ENCODE results near the gene ZSCAN5B. TPM values are rescaled to one million over a fixed set of nuclear protein-coding genes. Genes with fewer than 3 reads are reported as not detected.
"Not testable (repeated sequence)": the region's sequence is repeated elsewhere in the genome, so short reads cannot be mapped to it uniquely, and the experiment has no call there.

The ZSCAN5B gene
- not detected for total RNA-seq

DNA sequence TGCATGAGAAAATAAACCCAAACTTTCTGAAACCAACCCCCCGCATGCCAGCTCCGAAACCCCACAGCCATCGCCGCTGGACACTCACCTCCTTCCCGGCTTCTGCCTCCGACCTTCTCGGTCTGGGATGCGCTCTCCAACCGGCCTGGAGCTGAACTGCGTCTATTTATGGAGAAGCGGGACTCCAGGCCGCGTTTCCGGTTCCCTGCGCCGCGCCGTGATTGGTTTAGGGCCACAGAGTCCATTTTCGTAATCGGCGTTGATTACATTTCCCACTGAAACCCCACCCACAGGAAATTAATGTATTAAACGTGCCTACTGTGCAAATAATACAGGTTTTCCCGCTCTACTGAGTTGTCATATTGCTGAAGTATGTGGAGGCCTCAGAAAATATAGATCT lies at the start of gene ZSCAN5B:
TSS of gene ZSCAN5B (minus strand) at position 138 of the 400 bp plus-strand sequence. CDS start 4,731 bp downstream, outside the sequence.
- not testable (repeated sequence) for DNase-seq (ENCODE audit: low read depth in 2 of 3, low spot score in 2 of 3)

DNA sequence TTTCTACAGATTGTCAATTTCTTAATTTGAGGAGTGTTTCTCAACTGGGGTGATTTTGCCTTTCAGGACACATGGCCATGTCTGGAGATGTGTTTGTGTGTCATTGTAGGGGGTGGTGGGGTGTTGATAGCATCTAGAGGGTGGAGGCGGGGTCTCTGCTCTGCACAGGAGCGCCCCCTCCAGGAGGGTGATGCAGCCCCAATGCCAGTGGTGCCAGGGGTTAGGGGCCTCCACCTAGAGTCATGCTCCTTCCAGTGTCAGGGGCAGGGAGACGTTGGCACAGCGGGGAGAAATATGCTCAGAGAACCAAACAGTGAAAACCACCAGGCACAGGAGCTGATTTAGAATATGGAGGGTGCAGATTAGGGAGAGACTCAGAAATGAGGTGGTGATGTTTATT lies 48.2 kb upstream of the ZSCAN5B start:
- not testable (repeated sequence) for DNase-seq (ENCODE audit: low read depth in 2 of 3, low spot score in 2 of 3)

DNA sequence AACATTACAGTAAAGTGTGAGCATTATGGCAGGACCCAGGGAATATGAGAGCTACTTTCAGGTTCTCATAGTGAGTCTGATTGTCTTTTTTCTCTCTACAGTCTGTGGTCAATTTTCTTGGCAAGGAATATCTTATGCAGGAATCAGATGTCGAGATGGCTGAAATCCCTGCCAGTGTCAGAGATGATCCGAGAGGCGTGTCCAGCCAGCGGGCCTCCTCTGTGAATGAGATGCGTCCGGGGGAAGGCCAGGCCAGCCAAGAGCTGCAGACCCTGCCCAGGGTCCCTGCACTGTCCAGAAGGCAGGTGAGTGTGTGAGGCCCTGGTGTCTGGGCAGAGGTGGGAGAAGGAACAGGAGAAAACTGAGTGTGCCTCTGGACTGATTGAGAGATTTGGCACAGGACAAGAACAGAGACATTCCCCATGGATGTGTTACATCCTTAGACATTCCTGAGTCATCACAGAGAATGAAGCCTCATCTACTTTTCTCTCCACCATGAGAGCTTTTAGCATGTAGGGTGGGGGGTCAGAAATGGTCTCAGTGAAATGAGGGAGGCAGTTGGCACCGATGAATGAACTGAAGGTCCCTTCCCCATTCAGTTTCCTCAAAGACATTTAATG lies 47.6 kb upstream of the ZSCAN5B start:
- no peak for DNase-seq (ENCODE audit: low read depth in 2 of 3, low spot score in 2 of 3)

- no peak for DNase-seq (ENCODE audit: low read depth in 2 of 3, low spot score in 2 of 3)
These were observed 25.9 kb upstream of the ZSCAN5B start for GRCh38 chr19:56223481-56223880.

DNA sequence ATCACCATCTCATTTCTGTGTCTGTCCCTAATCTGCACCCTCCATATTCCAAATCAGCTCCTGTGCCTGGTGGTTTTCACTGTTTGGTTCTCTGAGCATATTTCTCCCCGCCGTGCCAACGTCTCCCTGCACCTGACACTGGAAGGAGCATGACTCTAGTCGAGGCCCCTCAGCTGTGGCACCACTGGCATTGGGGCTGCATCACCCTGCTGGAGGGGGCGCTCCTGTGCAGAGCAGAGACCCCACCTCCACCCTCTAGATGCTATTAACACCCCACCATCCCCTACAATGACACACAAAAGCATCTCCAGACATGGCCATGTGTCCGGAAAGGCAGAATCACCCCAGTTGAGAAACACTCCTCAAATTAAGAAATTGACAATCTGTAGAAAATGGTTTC lies 25.3 kb upstream of the ZSCAN5B start:
- DNase-seq (ENCODE audit: low read depth in 2 of 3, low spot score in 2 of 3), result no peak

DNA sequence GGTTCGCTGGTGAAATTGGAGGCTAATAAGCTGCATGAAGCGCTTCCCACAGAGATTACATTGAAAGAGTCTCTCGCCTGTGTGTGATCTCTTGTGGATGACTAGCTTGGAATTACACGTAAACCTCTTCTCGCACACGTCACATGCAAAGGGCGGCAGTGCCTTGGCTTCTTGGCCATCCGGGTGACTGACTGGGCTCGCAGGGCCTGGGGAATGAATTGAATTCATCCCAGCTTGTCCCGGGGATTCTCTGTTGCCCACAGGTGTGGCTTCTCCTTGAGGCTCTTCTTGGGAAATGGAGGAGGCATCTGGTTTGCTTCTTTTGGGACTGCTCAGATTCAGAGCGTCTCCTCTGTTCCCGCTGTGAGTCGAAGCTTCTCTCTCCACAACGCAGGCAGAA lies 24.3 kb upstream of the ZSCAN5B start:
- no peak for DNase-seq (ENCODE audit: low read depth in 2 of 3, low spot score in 2 of 3)

GRCh38 chr19:56221442-56221841 lies 23.9 kb upstream of the ZSCAN5B start:
- peak in 2 of 3 donors; percentile 10 to 14 for DNase-seq (ENCODE audit: low read depth in 2 of 3, low spot score in 2 of 3)

- DNase-seq (ENCODE audit: low read depth in 2 of 3, low spot score in 2 of 3), result no peak
These were observed 21.4 kb upstream of the ZSCAN5B start for GRCh38 chr19:56218961-56219360.

DNA sequence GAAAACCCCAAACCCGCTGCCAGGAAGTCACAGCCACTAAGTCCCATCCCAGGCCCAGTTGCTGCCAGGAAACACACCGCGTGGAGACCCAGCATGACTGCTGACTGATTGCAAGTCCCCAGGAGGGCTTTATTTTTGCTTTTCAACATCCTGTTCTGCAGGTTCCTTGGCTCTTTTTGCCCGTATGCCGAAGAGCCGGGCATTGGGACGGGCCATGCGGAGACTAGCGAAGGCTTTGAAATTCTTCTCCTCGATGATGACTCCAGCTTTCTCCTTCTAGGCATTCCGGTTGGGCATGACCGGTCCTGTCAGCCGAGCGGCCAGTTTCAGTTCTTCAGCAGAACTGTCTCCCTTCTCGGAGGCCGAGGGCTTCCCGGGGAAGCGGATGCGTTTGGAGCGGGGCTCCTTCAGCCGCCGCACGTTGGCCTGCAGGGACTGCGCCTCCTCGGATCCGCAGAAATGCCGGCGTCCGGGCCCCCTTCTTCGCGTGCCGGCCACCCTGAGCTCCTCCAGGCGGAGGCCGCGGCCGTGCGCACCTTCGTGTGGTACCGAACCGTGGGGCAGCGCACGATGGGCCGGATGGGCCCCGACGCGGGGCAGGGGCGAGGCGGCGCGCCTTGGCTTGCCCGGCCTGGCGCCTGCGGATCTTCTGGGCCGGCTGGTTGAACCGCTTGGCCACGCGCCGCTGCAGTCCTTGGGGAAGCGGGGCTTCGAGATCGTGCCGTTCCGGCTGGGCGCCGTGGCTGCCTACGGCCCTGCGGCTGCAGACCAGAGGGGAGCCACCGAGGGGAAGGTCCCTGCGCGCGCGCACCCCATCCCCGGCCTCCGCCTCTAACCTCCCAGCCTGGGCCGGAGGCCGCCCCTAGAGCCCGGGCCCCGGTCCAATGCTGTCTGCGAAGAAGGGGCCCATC lies 19.7 kb upstream of the ZSCAN5B start:
- peak in 2 of 3 donors; percentile 12 to 52 for DNase-seq (ENCODE audit: low read depth in 2 of 3, low spot score in 2 of 3)

DNA sequence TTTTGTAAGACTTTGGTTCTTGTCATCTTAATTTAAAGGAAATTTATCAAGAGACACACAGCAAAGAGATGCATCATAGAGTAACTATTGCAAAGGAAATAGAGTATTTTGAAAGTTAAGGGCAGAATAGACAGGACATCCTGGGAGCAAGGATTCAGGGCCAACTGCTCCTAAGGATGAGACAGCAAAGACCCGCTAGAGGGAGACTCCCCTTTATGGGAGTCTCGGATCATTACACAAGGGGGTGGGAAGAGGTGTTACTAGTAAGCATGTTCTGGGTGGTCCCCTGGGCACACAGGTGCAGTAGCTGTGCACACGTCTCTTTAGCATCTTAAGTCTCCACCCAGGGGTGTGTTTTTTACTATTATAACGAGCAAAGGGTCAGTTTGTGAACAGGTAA lies 14.1 kb upstream of the ZSCAN5B start:
- no peak for DNase-seq (ENCODE audit: low read depth in 2 of 3, low spot score in 2 of 3)

DNA sequence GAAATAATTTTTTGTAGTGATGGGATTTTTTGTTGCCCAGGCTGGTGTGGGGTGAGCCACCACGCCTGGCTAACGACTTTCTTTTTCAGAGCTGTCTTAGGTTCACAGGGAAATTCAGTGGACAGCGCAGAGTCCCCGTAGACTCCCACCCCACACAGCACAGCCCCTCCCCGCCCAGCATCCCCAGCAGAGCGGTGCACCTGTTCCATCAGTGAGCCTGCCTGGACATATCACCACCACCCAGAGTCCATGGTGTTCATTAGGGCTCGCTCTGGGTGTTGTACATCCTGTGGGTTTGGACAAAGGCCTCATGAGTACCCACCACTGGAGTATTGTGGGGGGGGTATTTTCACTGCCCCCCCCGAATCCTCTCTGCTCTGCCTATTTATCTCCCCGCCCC lies 12.5 kb upstream of the ZSCAN5B start:
- DNase-seq (ENCODE audit: low read depth in 2 of 3, low spot score in 2 of 3), result not testable (repeated sequence)

DNA sequence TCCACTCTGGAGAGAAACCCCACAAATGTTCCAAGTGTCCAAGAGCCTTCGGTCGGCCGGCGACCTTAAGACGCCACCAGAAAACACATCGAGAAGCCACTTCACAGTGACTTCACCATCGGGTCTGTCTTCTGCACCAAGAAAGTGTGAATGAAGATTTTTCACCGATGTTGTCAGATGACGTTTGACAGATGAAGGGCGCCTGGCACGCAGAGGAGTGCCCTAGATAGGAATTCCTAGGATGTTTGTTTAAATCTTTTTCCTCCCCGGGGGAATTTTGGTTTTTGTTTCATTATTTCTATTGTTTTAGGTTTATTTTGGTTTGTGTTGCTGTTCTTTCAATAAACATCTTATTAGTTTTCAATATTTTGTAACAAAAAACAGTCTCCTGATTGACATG lies 11.5 kb upstream of the ZSCAN5B start:
- no peak for DNase-seq (ENCODE audit: low read depth in 2 of 3, low spot score in 2 of 3)

DNA sequence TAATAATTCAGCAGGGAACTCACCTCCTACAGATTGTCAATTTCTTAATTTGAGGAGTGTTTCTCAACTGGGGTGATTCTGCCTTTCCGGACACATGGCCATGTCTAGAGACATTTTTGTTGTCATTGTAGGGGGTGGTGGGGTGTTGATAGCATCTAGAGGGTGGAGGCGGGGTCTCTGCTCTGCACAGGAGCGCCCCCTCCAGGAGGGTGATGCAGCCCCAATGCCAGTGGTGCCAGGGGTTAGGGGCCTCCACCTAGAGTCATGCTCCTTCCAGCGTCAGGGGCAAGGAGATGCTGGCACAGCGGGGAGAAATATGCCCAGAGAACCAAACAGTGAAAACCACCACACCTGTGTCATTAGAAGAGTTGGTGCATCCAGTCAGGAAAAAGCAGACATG lies 10.0 kb upstream of the ZSCAN5B start:
- not testable (repeated sequence) for DNase-seq (ENCODE audit: low read depth in 2 of 3, low spot score in 2 of 3)

GRCh38 chr19:56201973-56202372 lies 4.4 kb upstream of the ZSCAN5B start, which contains the start of gene ZSCAN5C:
Gene ZSCAN5C, plus strand, starts transcription at chr19:56202273. Its CDS starts 3,641 bp downstream, at chr19:56205914.
- no peak for DNase-seq (ENCODE audit: low read depth in 2 of 3, low spot score in 2 of 3)

DNA sequence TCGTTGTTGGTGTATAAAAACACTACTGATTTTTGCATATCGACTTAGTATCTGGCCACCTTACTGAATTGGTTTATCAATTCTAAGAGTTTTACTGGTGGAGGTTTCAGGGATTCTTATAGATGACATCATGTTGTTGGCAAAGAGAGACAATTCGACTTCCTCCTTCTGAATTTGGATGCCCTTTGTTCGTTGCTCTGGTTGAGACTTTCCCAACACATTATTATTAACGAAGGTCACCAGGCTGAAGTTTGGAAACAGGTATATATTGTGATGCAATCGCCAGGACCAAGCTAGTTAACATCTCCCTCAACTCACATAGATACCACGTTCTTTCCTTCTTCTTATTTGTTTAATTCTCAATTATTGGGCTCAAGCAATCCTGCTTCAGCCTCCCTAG lies 2.1 kb upstream of the ZSCAN5B start:
- no peak for DNase-seq (ENCODE audit: low read depth in 2 of 3, low spot score in 2 of 3)

DNA sequence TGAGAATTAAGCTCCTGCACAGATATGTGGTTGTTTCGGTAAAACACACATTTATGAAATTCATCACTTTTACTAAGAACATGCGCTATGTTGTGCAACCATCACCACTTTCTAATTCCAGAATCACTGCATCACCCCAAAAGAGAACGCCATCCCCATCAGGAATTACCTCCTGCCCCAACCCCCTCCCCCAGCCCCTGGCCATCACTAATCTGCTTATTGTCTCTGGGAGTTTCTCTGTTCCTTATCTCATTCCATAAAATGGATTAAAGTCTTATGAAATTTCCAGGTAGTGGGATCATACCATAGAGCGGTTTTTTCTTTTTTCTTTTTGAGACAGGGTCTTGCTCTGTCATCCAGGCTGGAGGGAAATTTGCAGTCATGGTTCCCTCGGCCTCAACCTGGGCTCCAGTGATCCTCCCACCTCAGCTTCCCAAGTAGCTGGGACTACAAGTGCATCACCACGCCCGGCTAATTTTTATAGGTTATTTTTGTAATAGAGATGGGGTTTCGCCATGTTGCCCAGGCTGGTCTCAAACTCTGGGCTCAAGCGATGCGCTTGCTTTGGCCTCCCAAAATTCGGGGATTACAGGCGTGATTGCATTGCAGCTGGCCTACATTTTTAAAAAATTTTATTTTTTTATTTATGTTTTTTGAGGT lies 3.5 kb downstream of the ZSCAN5B start:
- no peak for DNase-seq (ENCODE audit: low read depth in 2 of 3, low spot score in 2 of 3)

- no peak for DNase-seq (ENCODE audit: low read depth in 2 of 3, low spot score in 2 of 3)
These were observed 5.9 kb downstream of the ZSCAN5B start for GRCh38 chr19:56191711-56192110.

- DNase-seq (ENCODE audit: low read depth in 2 of 3, low spot score in 2 of 3), result no peak
These were observed 6.5 kb downstream of the ZSCAN5B start for GRCh38 chr19:56191115-56191514.

GRCh38 chr19:56189785-56190184 lies 7.8 kb downstream of the ZSCAN5B start:
- no peak for DNase-seq (ENCODE audit: low read depth in 2 of 3, low spot score in 2 of 3)

DNA sequence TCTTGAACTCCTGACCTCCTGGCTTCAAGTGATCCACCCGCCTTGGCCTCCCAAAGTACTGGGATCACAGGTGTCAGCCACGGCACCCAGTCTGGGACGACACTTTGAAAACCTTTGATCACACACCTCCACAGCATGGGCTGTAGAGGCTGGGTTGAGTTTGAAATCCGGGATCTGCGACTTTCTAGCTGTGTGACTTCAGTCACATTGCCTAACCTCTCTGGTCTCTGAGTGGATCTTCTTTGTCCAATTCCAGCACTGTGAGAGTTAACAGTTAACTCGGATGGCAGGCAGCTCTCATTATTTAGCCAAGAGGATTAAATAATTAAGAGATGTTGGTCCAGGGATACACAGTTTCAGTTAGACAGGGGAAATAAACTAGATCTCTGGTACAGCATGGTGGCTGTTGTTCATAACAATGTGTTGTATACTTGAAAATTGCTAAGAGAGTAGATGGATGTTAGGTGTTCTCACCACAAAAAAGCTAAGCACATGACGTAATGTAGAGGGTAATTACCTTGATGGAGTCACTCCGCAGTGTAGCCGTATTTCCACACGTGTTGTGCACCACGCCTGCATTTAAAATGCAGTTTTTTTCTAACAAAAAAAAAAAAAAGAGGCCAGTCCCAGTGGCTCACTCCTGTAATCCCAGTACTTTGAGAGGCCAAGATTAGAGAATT lies 19.9 kb downstream of the ZSCAN5B start:
- no peak for DNase-seq (ENCODE audit: low read depth in 2 of 3, low spot score in 2 of 3)

DNA sequence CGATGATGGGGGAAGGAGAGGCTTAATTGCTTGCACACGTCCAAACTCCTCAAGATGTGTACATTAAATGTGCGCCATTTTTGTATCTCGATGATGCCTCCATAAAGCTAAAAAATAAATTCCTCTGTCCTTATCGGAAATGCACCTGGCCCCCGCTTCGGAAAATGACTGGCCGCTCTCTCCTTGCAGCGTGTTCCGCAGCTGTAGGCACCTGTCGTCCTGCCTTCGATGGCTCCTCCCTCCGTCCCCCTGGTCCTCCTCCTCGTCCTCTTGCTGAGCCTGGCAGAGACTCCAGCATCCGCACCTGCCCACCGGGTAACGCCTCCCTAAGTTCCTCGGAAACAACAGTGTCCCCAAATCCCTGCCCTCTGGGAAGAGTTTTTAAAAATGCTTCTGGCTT lies 20.7 kb downstream of the ZSCAN5B start:
- no peak for DNase-seq (ENCODE audit: low read depth in 2 of 3, low spot score in 2 of 3)

Data from hematopoietic multipotent progenitor cell (in vitro differentiated cells).